Mesendoderm (in vitro differentiated cells): Measurements from ENCODE around the gene ITGA1.
A peak's percentile ranks its signal among the peaks of the same experiment; 100 is the strongest.

Experiments used
- DNase-seq: peaks from one replicate; pipeline ENCODE4 v3.0.0; 2013
- H2AK5ac ChIP-seq: 2 replicates; pipeline ENCODE4 v1.6.1; 2013; ENCODE audit warnings: low read length, inconsistent platforms
- H2BK120ac ChIP-seq: 2 replicates; pipeline ENCODE4 v1.6.1; 2013; ENCODE audit warnings: low read depth, mild to moderate bottlenecking, low read length, moderate library complexity, mixed read lengths
- H2BK15ac ChIP-seq: replicated peaks from 2 replicates; pipeline ENCODE4 v1.6.1; 2013; ENCODE audit warnings: low read depth, mild to moderate bottlenecking, moderate library complexity
- H2BK5ac ChIP-seq: 2 replicates; pipeline ENCODE4 v1.6.1; 2013; ENCODE audit warnings: low read length, inconsistent platforms
- H3K18ac ChIP-seq: 2 replicates; pipeline ENCODE4 v1.6.1; 2013; ENCODE audit warnings: mild to moderate bottlenecking, low read length, mixed read lengths
- H3K23ac ChIP-seq: one replicate; pipeline ENCODE4 v1.6.1; 2013; ENCODE audit warnings: low read length
- H3K27ac ChIP-seq: 2 replicates; pipeline ENCODE4 v1.5.1; 2013; ENCODE audit warnings: low read depth, mild to moderate bottlenecking, inconsistent platforms, low read length, moderate library complexity
- H3K27me3 ChIP-seq: 2 replicates; pipeline ENCODE4 v1.6.1; 2013; ENCODE audit warnings: low read length, control low read depth, mild to moderate bottlenecking, inconsistent platforms; ENCODE audit not compliant: insufficient read depth, poor library complexity
- H3K36me3 ChIP-seq: 2 replicates; pipeline ENCODE4 v1.6.1; 2013; ENCODE audit warnings: low read length, inconsistent platforms; ENCODE audit not compliant: control insufficient read depth, insufficient read depth
- H3K4ac ChIP-seq: one replicate; pipeline ENCODE4 v1.6.1; 2013; ENCODE audit warnings: low read depth, mild to moderate bottlenecking, low read length, moderate library complexity
- H3K4me1 ChIP-seq: 2 replicates; pipeline ENCODE4 v1.6.1; 2013; ENCODE audit warnings: low read depth, low read length, inconsistent platforms; ENCODE audit not compliant: control insufficient read depth
- H3K4me2 ChIP-seq: 2 replicates; pipeline ENCODE4 v1.6.1; 2013; ENCODE audit warnings: low read length
- H3K4me3 ChIP-seq: 2 replicates; pipeline ENCODE4 v1.5.1; 2013; ENCODE audit warnings: mild to moderate bottlenecking, low read length
- H3K56ac ChIP-seq: one replicate; pipeline ENCODE4 v1.6.1; 2013; ENCODE audit warnings: low read length
- H3K79me1 ChIP-seq: 2 replicates; pipeline ENCODE4 v1.6.1; 2013; ENCODE audit warnings: low read length, inconsistent platforms
- H3K79me2 ChIP-seq: 2 replicates; pipeline ENCODE4 v1.6.1; 2013; ENCODE audit warnings: mild to moderate bottlenecking, low read length; ENCODE audit not compliant: control insufficient read depth, insufficient read depth
- H3K9ac ChIP-seq: 2 replicates; pipeline ENCODE4 v1.6.1; 2013; ENCODE audit warnings: low read length, inconsistent platforms
- H4K5ac ChIP-seq: one replicate; pipeline ENCODE4 v1.6.1; 2013; ENCODE audit warnings: low read length
- H4K8ac ChIP-seq: one replicate; pipeline ENCODE4 v1.6.1; 2013; ENCODE audit warnings: low read depth, mild to moderate bottlenecking, control low read depth, low read length, moderate library complexity
- WGBS: extraction: QIAGEN DNeasy Blood & Tissue Kit; methylation state at CpG from one replicate; pipeline ENCODE4 v1.1.7; 2013; ENCODE audit warnings: low lambda C conversion rate, missing lambda C conversion rate; ENCODE audit not compliant: insufficient coverage; ENCODE audit errors: extremely low coverage; 5-methylcytosine and 5-hydroxymethylcytosine counted together

The ITGA1 gene

DNA sequence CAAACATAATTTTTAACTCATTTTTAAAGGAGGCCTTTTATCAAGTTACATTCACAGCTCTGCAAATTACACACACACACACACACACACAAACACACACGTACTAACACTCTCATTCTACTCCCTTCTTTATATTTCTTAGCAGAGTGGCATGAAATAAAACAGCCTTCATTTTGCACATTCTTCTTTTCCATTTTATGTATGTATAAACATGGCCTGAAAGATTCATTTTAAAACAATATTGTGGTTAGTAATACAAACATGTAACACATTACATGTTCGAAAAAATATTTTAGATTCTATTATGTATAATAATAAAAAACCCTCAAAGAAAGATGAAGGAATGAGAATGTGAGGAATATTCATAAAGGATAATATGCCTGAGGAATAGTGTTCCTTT, 115.4 kb downstream of the ITGA1 start:
- Histone ChIP-seq H3K4me3 (no peak overlapping the region), H3K18ac (no peak overlapping the region), H3K4ac (no peak overlapping the region), H3K27me3 (no peaks in the 10 kb centered on the region), H3K4me1 (no peaks in the 10 kb centered on the region), H3K56ac (no peak overlapping the region), H3K4me2 (no peak overlapping the region), H3K36me3 (no peaks in the 10 kb centered on the region), H2AK5ac (no peak overlapping the region), H4K8ac (no peak overlapping the region), H2BK5ac (no peak overlapping the region), H3K79me1 (no peaks in the 10 kb centered on the region), H2BK120ac (no peak overlapping the region), H2BK15ac (no peak overlapping the region), H3K27ac (no peak overlapping the region), H3K9ac (no peak overlapping the region), H3K23ac (no peak overlapping the region), H3K79me2 (no peaks in the 10 kb centered on the region), H4K5ac (no peak overlapping the region)
- WGBS = 100% methylated on average over 1 of the region's 2 CpGs
- no peak for DNase-seq

DNA sequence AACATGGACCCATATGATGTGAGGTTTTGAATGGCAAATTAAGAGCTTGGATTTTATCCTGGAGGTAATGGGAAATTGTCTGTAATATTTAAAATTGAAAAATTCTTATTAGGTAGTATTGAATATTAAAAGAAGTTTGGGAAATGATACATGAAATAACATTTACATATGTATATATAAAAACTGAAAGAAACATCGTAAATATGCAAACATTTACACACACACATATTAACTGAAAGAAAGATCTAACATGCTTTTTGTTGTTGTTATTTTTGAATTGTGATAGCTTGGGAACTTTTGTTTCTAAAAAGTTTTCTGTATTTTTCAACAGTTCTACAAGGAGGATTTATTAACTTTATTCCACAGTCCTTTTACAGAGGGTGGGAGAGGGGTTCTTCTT, 118.6 kb downstream of the ITGA1 start:
- H2BK5ac ChIP-seq = no peak overlapping the region
- H2BK120ac ChIP-seq = no peak overlapping the region
- no peaks in the 10 kb centered on the region for H3K27me3 ChIP-seq
- no peak overlapping the region for H3K4me2 ChIP-seq
- no peak overlapping the region for H3K23ac ChIP-seq
- H3K18ac ChIP-seq = no peak overlapping the region
- H4K8ac ChIP-seq = no peak overlapping the region
- H2BK15ac ChIP-seq = no peak overlapping the region
- no peak for DNase-seq
- H3K4ac ChIP-seq = no peak overlapping the region
- no CpG with 5 or more reads among the region's 1 CpG for WGBS
- H3K56ac ChIP-seq = no peak overlapping the region
- no peaks in the 10 kb centered on the region for H3K4me1 ChIP-seq
- no peak overlapping the region for H2AK5ac ChIP-seq
- H3K79me2 ChIP-seq = no peaks in the 10 kb centered on the region
- no peaks in the 10 kb centered on the region for H3K79me1 ChIP-seq
- H3K27ac ChIP-seq = no peak overlapping the region
- no peaks in the 10 kb centered on the region for H3K36me3 ChIP-seq
- no peak overlapping the region for H3K4me3 ChIP-seq
- H3K9ac ChIP-seq = no peak overlapping the region
- no peak overlapping the region for H4K5ac ChIP-seq

- Histone ChIP-seq H3K23ac (no peak overlapping the region), H3K79me2 (no peaks in the 10 kb centered on the region), H2BK5ac (no peak overlapping the region), H4K8ac (no peak overlapping the region), H3K4me3 (no peak overlapping the region), H4K5ac (no peak overlapping the region), H3K4ac (no peak overlapping the region), H3K18ac (no peak overlapping the region), H3K79me1 (no peaks in the 10 kb centered on the region), H3K56ac (no peak overlapping the region), H3K4me1 (no peaks in the 10 kb centered on the region), H2AK5ac (no peak overlapping the region), H2BK15ac (no peak overlapping the region), H3K27ac (no peak overlapping the region), H3K36me3 (no peaks in the 10 kb centered on the region), H3K9ac (no peak overlapping the region), H2BK120ac (no peak overlapping the region), H3K4me2 (no peak overlapping the region), H3K27me3 (no peaks in the 10 kb centered on the region)
- no peak for DNase-seq
- no CpG with 5 or more reads among the region's 4 CpGs for WGBS
These were observed 119.1 kb downstream of the ITGA1 start for GRCh38 chr5:52906845-52907244.

GRCh38 chr5:52909192-52909591, 121.5 kb downstream of the ITGA1 start:
- no peaks in the 10 kb centered on the region for H3K79me2 ChIP-seq
- no peak overlapping the region for H4K5ac ChIP-seq
- H2BK120ac ChIP-seq = no peak overlapping the region
- H4K8ac ChIP-seq = no peak overlapping the region
- no peaks in the 10 kb centered on the region for H3K79me1 ChIP-seq
- no peak overlapping the region for H2AK5ac ChIP-seq
- peak; percentile 45 for DNase-seq
- H2BK15ac ChIP-seq = no peak overlapping the region
- H3K36me3 ChIP-seq = no peaks in the 10 kb centered on the region
- H3K4me1 ChIP-seq = no peaks in the 10 kb centered on the region
- no peak overlapping the region for H3K4me2 ChIP-seq
- no peak overlapping the region for H2BK5ac ChIP-seq
- H3K27ac ChIP-seq = no peak overlapping the region
- H3K27me3 ChIP-seq = no peaks in the 10 kb centered on the region
- no peak overlapping the region for H3K18ac ChIP-seq
- H3K4ac ChIP-seq = no peak overlapping the region
- no CpG with 5 or more reads among the region's 1 CpG for WGBS
- no peak overlapping the region for H3K23ac ChIP-seq
- H3K9ac ChIP-seq = no peak overlapping the region
- no peak overlapping the region for H3K4me3 ChIP-seq
- H3K56ac ChIP-seq = no peak overlapping the region

GRCh38 chr5:52910071-52910470, 122.4 kb downstream of the ITGA1 start:
- no peak overlapping the region for H3K4ac ChIP-seq
- H3K4me1 ChIP-seq = no peaks in the 10 kb centered on the region
- no peaks in the 10 kb centered on the region for H3K27me3 ChIP-seq
- H3K27ac ChIP-seq = no peak overlapping the region
- H3K9ac ChIP-seq = no peak overlapping the region
- no peak overlapping the region for H3K23ac ChIP-seq
- H3K36me3 ChIP-seq = no peaks in the 10 kb centered on the region
- WGBS = no CpG with 5 or more reads among the region's 8 CpGs
- no peak overlapping the region for H2AK5ac ChIP-seq
- H4K8ac ChIP-seq = no peak overlapping the region
- H2BK5ac ChIP-seq = no peak overlapping the region
- H2BK15ac ChIP-seq = no peak overlapping the region
- no peaks in the 10 kb centered on the region for H3K79me1 ChIP-seq
- H2BK120ac ChIP-seq = no peak overlapping the region
- no peak overlapping the region for H3K4me3 ChIP-seq
- H4K5ac ChIP-seq = no peak overlapping the region
- H3K79me2 ChIP-seq = no peaks in the 10 kb centered on the region
- DNase-seq = no peak
- no peak overlapping the region for H3K56ac ChIP-seq
- H3K18ac ChIP-seq = no peak overlapping the region
- H3K4me2 ChIP-seq = no peak overlapping the region

DNA sequence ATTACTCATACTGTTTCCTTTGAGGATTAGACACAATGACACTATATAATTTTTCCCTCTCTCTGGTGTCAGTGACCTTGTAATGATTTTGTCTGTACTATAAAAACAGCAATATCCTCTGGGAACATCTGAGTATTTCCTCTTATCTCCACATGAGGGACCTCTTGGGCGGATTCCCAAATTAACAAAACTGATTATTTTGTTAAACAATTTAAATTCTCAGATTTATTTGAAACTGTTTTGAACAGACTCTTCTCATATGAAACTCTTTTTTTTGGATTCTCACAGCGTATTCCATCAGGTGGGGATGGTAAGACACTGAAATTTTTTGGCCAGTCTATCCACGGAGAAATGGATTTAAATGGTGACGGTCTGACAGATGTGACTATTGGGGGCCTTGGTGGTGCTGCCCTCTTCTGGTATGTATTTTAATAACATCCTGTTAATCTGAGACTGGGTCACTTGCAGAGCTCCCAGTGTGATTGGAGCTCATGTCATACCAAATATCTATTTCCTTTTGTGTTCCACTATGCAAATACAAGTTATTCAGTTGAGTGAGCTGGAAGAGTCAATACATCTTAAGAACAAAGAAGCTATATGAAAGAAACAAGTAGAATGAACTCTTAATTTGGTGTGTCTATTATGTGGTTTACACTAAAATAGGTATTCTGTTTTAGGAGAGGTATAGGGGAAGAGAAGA, 127.6 kb downstream of the ITGA1 start:
- Histone ChIP-seq H2BK15ac (no peak overlapping the region), H3K23ac (no peak overlapping the region), H3K4me1 (no peaks in the 10 kb centered on the region), H3K79me2 (no peaks in the 10 kb centered on the region), H3K36me3 (no peaks in the 10 kb centered on the region), H2BK5ac (no peak overlapping the region), H3K56ac (peak overlapping the region; percentile 49), H3K18ac (no peak overlapping the region), H3K79me1 (no peaks in the 10 kb centered on the region), H3K27me3 (no peaks in the 10 kb centered on the region), H4K5ac (no peak overlapping the region), H3K4ac (no peak overlapping the region), H4K8ac (no peak overlapping the region), H3K9ac (peak overlapping the region; percentile 47), H2BK120ac (no peak overlapping the region), H3K4me2 (peak overlapping the region; percentile 59), H3K4me3 (no peak overlapping the region), H3K27ac (no peak overlapping the region), H2AK5ac (no peak overlapping the region)
- no CpG with 5 or more reads among the region's 4 CpGs for WGBS
- DNase-seq = peak; percentile 78
